Hepatic stellate cell (primary cell): ENCODE results near the gene ZDHHC7.

Source experiments
- DNase-seq: peaks from one replicate; pipeline ENCODE4 v3.0.0; 2011; ENCODE audit warnings: low spot score

ZDHHC7 gene

GRCh38 chr16:84964386-84965128 lies 46.8 kb downstream of the ZDHHC7 start:
- no peak for DNase-seq

GRCh38 chr16:84963066-84963465 lies 48.3 kb downstream of the ZDHHC7 start:
- no peak for DNase-seq

- DNase-seq = no peak
Observed at GRCh38 chr16:84960942-84961341, 50.4 kb downstream of the ZDHHC7 start.

- no peak for DNase-seq
Observed at GRCh38 chr16:84959784-84960417, 51.4 kb downstream of the ZDHHC7 start.

- DNase-seq = no peak
Observed at GRCh38 chr16:84959045-84959576, 52.2 kb downstream of the ZDHHC7 start.

GRCh38 chr16:84957792-84958191 lies 53.5 kb downstream of the ZDHHC7 start:
- no peak for DNase-seq

GRCh38 chr16:84957192-84957591 lies 54.1 kb downstream of the ZDHHC7 start:
- no peak for DNase-seq

GRCh38 chr16:84955427-84955826 lies 55.9 kb downstream of the ZDHHC7 start:
- no peak for DNase-seq

GRCh38 chr16:84953190-84953746 lies 58.1 kb downstream of the ZDHHC7 start:
- no peak for DNase-seq

GRCh38 chr16:84952335-84953189 lies 58.8 kb downstream of the ZDHHC7 start:
- peak; percentile 83 for DNase-seq

- DNase-seq = no peak
Observed at GRCh38 chr16:84950906-84951305, 60.4 kb downstream of the ZDHHC7 start.

GRCh38 chr16:84949772-84950436 lies 61.4 kb downstream of the ZDHHC7 start:
- no peak for DNase-seq

- DNase-seq = no peak
Observed at GRCh38 chr16:84948851-84949610, 62.3 kb downstream of the ZDHHC7 start.

- no peak for DNase-seq
Observed at GRCh38 chr16:84947996-84948850, 63.1 kb downstream of the ZDHHC7 start.

- DNase-seq = no peak
Observed at GRCh38 chr16:84947022-84947421, 64.3 kb downstream of the ZDHHC7 start.

- no peak for DNase-seq
Observed at GRCh38 chr16:84943620-84944019, 67.7 kb downstream of the ZDHHC7 start.

- DNase-seq = no peak
Observed at GRCh38 chr16:84942786-84943185, 68.5 kb downstream of the ZDHHC7 start.

GRCh38 chr16:84941921-84942320 lies 69.4 kb downstream of the ZDHHC7 start:
- no peak for DNase-seq

- no peak for DNase-seq
Observed at GRCh38 chr16:84940670-84941551, 70.4 kb downstream of the ZDHHC7 start.
